ENCODE results near the gene UGGT2.

DNA sequence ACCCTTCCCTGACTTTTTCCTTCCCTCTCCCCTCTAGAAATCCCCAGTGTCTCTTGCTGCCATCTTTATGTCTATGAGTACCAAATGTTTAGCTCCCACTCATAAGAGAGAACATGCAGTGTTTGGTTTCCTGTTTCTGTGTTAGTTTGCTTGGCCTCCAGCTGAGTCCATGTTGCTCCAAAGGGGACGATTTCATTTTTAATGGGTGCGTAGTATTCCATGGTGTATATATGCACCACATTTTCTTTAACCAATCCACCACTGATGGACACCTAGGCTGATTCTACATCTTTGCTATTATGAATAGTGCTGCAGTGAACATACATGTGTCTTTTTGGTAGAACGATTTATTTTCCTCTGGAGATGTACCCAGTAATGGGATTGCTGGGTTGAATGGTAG, 123.8 kb downstream of the UGGT2 start:
- TF ChIP-seq, protein P1, sequence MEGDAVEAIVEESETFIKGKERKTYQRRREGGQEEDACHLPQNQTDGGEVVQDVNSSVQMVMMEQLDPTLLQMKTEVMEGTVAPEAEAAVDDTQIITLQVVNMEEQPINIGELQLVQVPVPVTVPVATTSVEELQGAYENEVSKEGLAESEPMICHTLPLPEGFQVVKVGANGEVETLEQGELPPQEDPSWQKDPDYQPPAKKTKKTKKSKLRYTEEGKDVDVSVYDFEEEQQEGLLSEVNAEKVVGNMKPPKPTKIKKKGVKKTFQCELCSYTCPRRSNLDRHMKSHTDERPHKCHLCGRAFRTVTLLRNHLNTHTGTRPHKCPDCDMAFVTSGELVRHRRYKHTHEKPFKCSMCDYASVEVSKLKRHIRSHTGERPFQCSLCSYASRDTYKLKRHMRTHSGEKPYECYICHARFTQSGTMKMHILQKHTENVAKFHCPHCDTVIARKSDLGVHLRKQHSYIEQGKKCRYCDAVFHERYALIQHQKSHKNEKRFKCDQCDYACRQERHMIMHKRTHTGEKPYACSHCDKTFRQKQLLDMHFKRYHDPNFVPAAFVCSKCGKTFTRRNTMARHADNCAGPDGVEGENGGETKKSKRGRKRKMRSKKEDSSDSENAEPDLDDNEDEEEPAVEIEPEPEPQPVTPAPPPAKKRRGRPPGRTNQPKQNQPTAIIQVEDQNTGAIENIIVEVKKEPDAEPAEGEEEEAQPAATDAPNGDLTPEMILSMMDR (IDR thresholded peaks at IDR 0.05) = no peak
- no peak for TF ChIP-seq POLR2A (IDR thresholded peaks at IDR 0.05; ENCODE audit: low read depth)

Measured in esophagus muscularis mucosa (tissue), 3 donors.